Raji (cell line): ENCODE measurements around the gene ZFP36L2.

Experiments
- POLR2A ChIP-seq: IDR thresholded peaks from 2 replicates; pipeline ENCODE4 v1.6.1; 2011; ENCODE audit warnings: low read depth, low read length, control low read depth; ENCODE audit not compliant: insufficient read depth

Gene ZFP36L2

DNA sequence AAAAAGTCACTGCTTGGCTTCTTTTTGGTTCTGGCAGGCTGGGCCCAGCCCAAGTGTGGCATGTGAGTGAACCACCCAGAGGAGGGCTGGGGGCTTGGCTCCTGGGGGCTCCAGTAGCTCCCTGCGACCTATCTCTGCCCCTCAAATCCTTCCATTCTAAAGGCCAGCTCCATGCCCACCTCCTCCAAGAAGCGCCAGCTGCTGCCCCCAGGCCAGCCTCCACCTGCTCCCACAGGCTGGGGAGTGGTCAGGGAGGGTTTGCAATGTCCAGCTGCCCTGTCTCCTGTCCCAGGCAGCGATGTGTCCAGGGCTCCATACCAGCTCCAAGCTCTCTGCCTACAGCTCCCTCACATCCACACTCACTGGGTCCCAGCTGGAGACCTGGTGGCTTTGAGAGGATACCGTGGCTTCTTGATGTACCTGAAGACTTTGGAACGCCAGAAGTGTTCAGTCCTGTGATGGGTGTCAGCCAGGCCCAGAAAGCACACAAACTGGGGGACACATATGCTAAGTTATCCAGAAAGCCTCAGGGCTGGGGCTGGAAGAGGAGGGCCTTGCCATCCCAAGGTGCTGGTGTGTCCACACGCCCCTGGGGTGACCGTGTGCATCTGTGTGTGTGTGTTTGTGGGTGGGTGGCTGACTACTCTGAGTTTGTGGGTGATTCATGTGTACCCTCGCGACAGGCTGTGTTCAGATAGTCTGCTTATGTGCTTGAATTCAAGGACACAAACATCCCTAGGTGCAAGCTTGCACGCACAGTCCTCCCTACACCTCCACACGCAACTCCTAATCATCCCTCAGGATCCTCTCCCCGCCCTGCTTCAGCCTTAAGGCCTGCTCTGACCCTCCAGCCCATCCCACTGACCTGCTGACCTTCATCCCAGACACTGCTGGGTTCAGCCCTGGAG is 33.4 kb downstream of the ZFP36L2 start:
- no peak for TF ChIP-seq POLR2A

DNA sequence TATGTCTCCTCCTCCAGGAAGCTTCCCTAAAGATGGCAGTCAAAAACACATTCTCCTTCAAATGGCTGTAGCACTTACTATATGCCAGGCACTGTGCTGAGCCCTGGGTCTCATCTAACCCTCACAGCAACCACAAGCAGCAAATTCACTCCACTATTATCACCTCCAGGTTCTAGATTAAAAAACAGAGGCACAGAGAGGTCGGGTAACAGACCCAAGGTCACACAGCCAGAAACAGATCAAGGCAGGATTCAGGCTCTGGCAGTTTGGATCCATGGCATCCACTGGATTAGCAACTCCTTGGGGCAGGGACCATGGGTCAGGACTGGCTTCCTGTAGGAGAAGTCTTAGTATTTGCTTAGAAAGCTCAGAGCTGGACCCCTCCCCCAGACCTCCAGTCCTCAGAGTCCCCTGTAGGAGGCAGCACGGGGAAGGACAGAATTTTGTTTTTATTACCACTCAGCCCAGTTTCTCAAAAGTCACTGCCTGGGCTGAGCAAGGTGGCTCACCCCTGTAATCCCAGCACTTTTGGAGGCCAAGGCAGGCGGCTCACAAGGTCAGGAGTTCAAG is 34.4 kb downstream of the ZFP36L2 start:
- TF ChIP-seq POLR2A = no peak

DNA sequence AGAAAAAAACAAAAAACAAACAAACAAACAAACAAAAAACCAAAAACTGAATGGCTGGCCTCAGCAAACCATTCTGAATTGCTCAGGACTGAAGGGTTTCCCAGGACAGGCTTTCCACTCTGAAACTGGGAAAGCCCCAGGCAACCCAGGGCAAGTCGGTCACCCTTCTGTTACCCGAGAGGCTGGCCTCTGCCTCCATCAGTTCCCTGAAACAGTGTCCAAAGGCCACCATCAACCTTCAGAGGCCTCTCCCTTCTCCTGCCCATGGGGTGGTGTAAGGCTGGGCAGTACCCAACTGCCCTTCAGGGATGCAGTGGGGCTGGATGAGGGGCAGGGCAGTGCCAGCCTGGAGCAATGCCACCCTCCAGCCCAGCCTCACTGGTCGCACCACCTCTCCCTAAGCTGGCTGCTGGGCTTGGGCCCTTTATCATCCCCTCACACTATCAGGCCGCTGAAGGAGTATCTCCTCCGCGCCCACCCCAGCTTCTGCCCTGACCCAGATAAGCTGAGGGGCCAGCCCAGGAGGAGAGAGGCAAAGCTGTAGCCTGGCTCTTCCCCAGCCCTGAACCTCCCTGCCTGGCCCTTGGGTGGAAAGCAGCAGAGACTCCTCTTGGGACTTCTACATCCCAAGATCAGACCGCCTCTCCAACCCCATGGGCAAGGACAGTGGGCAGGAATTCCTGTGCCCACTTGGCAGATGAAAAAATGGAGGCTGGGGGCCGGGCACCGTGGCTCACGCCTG is 35.9 kb downstream of the ZFP36L2 start:
- no peak for TF ChIP-seq POLR2A

DNA sequence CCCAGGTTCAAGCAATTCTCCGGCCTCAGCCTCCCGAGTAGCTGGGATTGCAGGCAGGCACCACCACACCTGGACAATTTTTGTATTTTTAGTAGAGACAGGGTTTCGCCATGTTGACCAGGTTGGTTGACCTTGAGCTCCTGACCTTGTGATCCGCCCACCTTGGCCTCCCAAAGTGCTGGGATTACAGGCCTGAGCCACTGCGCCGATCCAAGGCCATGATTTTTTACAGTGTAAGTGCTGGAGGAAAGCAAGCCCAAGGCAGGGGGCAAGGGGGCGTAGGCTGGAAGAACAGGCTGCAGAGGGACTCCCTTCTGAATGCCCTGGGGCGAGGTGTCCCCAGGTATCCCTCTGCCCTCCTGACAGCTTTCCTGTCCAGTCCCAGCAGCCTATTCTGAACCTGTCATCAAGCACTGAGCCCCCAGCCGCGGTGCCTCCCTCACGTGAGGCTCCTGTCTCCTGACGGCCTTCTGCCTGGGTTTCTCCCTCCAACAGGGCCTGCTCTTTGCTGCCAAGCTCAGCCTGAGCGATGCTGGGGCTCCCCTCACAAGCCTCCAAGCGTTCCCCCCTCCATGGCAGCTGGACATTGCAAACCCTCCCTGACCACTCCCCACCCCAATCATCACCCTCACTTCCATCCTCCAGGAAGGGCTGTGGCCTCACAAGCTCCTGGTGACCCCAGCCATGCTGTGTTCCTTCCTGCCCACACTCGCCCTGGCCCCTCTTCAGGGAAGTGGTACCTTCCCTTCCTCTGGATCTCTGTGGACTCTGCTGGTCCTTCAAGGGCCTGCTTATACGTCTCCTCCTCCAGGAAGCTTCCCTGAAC is 37.6 kb downstream of the ZFP36L2 start:
- no peak for TF ChIP-seq POLR2A

DNA sequence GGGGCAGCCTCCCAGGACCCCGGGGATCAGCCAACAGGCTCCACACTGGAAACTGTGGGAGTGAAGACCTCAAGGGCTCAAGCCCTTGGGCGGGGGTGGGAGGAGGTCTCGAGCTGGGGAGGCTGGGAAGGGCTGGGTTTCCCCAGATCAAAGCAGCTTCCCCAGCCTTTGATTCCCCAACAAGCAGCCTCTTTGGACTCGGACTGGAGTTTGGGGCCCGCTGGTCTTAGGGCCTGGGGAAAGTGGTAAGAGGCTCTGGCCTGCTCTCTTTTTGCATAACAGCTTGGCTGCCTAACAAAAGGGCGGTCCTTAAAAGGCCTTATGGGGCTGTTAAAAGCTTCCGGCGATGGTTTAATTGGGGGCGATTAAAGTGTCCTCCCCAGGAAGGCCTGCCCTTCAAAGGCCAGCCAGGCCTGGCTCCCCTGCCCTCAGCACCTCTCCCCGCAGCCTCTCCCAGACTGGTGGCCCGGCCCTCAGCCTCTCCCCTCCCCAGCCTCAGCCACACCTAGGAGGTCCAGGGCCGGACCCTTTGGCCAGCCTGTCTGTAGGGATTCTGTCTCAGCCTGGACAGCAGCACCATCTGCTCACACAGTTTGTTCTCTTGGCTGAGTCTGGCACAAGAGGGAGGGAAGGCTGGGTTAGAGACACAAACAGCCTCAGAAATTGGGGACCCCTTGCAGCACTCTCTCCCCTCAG is 39.6 kb downstream of the ZFP36L2 start:
- no peak for TF ChIP-seq POLR2A

DNA sequence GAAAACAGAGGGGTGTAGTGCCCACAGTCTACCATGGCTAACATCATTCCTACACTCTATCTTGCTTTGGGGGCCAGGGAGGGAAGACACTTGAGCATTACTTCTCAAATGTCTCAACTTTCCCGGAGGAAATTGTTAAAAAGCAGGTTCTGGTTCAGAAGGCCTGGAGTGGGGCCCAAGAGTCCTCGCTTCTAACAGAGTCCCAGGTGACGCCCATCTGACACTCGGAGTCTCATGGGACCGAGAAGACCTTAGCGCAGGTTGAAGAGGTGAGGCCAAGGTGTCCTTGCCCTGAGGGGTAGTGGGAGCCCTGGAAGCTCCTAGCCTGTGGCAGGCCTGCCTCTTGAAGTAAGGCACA is 40.1 kb downstream of the ZFP36L2 start:
- no peak for TF ChIP-seq POLR2A

DNA sequence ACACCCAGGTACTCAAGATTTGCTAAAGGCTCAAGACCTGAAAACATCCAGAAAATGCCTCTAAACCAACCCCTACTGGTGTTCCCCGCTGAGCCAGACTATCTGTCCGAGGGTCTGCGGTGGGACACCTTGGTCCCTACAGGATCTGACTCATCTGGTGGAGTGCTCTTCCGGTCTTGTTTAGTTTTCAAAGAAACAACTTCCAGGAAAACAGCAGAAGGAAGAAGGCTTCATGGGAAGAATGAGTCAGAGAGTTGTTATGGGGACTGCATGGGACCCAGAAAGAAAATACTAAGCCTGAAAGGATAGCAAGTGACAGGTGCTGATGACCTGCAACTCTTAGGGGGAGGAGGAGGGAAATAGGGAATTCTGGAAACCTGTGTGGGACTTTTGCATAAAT is 41.3 kb downstream of the ZFP36L2 start:
- TF ChIP-seq POLR2A = no peak

DNA sequence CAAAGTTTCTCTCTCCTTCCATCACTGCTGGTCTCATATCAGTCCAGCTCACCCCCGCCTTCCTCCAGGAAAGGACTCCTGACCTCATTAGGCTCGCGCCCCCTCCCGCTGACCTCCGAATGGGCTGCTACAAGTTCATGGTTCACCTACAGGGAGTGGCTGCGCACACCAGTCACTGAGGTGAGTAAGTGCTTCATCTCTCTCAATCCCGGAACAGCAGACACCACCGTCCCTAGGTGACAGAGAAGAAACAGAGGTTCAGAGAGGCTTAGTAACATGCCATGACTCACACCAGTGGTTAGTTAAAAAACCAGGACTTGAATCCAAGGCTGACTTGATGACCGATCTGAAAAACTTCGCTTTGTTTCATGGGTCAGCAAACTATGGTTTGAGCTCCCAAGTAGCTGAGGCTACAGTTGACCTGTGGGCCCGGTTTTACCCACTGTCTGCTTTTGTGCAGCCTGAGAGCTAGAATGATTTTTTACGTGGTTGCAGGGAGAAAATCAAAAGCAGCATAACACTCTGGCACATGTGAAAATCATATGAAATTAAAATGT is 42.0 kb downstream of the ZFP36L2 start:
- TF ChIP-seq POLR2A = no peak

DNA sequence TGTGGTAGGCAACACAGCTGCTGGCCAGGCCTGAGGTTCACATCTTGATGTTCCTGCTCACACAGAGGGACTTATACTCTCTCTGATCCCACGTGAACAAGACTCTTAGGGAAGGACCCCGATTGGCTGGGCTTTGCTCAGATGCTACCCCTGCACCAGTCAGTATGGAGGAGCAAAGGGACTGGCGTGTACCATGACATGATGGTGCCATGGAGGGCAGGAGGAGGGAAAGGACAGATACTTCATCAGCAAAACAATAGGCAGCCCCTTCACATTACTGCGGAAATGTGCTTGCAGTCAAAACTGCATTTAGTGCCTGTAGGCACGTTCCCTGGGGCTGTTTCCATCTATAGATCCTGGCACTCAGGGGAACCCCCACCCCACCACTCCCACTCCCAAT is 42.7 kb downstream of the ZFP36L2 start:
- no peak for TF ChIP-seq POLR2A

DNA sequence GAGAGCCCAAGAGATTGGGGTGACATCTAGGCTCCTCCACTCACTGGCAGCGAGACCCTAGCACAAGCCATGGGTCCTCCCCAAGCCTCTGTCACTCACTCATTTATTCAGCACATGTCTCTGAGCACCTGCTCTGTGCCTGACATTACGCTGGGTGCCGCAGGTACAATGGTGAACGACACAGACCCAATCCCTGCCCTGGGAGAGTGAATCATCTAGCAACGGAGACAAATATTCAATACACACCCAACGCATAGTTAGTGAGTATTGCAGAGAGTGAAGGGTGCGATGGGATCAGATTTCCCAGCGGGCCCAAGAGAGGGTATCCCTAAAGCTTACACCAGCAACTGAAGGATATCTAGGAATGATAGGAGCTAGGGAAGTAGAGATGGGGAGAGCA is 45.5 kb downstream of the ZFP36L2 start:
- no peak for TF ChIP-seq POLR2A

DNA sequence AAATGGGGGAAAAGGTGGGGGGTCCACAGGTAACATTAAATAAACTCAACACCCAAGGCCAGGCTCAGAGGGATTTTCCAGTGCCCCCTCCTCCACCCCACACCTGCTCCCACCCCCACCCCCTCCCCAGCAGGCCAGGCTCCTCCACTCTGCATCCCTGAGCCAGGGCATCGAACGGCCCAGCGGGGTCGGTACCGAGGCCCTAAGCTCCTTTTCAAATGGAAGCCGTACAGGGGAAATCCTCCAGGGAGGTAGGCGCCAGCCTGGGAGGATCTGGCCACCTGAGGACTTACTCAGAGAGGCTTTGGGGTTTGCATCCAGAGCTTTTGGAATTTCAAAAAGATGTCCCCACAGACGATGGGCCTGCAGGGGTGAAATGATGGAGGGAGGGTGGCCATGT is 46.5 kb downstream of the ZFP36L2 start:
- no peak for TF ChIP-seq POLR2A

DNA sequence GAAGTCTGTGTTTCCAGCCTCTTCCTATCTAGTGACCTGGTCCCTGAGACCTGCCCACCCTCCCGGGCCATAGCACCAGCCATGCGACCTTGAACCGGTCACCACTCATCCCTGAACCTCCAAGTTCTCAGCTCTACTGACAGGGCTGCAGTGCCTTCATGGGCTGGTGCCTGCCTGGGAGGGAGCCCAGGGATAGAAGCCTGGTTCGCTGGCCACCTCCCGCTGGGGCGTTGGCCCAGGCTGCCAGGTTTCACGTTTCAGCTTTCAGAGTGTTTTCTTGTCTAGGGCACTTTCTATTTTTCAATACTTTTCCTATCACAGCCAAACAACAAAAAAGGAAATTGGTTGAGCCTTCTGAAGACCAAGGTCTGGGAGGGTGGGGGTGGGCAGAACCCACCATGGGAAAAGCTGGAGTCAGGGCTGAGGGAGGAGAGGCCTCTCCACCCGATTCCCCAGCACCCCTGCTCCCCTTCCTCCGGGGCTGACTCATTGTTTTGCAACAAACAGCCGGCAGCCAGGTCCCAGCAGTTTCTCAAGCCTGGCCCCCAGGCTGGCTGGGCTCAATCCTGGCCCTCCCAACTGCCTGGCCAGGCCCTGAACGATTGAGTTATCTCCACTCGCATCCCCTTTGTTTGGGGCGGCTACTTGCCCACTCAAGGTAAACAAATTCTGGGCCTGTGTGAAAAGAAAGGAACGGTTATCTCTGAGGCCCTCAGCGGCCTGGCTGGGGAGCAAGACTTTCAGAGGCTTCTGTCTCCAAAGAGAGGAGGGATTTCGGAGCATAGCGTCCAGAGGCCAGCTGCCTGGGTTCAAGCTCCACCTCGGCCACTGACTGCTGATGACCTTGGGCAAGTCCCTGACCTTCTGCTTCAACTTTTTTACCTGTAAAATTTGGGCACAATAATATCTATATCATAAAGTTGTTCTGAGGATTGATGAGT is 47.5 kb downstream of the ZFP36L2 start:
- TF ChIP-seq POLR2A = no peak

DNA sequence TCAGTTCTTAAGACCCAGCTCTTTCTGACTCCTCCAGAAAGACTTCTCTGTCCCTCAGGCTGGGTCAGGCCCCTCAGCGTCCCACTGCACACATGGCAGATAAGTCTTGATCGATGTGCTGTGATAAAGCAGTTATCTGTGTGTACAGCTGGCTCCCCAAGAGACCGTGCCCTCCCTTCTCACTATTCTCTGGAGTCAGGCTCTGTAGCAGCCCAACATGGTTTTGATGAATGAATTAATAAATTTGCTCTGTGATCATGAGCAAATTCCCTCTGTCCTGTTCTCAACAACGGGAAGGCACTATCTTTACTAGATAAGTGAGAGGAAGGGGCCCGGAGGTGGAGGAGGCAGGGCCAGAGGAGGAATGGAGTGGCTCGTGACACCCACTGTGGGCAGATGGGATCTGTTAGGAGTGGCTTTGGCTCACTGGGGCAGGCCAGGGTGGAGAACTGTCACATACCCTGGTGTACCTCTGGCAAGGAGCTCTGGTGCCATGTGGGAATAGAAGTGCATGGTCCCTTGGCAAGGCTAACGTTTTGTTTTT is 48.3 kb downstream of the ZFP36L2 start:
- no peak for TF ChIP-seq POLR2A
